HCT116 (cell line): ENCODE measurements around the gene NR5A2. TPM values are rescaled to one million over a fixed set of nuclear protein-coding genes. Genes with fewer than 3 reads are reported as not detected.

ENCODE experiments used
- ATAC-seq: fragments of 200-7000 bp; cut with Tn5 transposase; 2 replicates; pipeline ENCODE4 v1.9.1; 2020; ENCODE audit warnings: mild to moderate bottlenecking, moderate library complexity
- BruUV-seq: library from RNA; stranded (reverse); fragments of 400-500 nt; replicated peaks from 2 replicates; lab custom pipeline; 2021; lab: Mats Ljungman, UMichigan
- CTCF ChIA-PET: fragments of 300-600 bp; sonication (Branson Sonifier 250); formaldehyde crosslinking; loops from one replicate; lab custom pipeline; 2021; ENCODE audit warnings: antibody characterized with exemption; lab: Charles Lee
- POLR2A ChIA-PET: fragments of 300-600, 350-600 bp; sonication (Branson Sonifier 250); formaldehyde crosslinking; loops from one replicate; lab custom pipeline; 2021; ENCODE audit warnings: antibody characterized with exemption; lab: Charles Lee
- RAD21 ChIA-PET, 2 experiments: fragments of 300-600 bp; sonication (Branson Sonifier 250); formaldehyde crosslinking; loops; one replicate each; lab custom pipeline; 2023; ENCODE audit warnings: low total read pairs in 2 of 2; ENCODE audit not compliant: uncharacterized antibody in 2 of 2, unreplicated experiment in 2 of 2, low non-redundant PET in 1 of 2; lab: Charles Lee
- DNase-seq: peaks from one replicate; pipeline ENCODE4 v3.0.0-alpha.2; 2010; ENCODE audit warnings: low read depth, low spot score
- H2AFZ ChIP-seq: fragments of 200-600 bp; shearing (Covaris generic), sonication (generic); 2 replicates; pipeline ENCODE4 v1.6.1; 2017; ENCODE audit warnings: low read depth, mixed run types, mixed read lengths, antibody characterized with exemption, low read length; ENCODE audit not compliant: poor library complexity, severe bottlenecking
- H3K27ac ChIP-seq: 2 replicates; pipeline ENCODE4 v1.5.1; 2012; ENCODE audit warnings: low read depth, low read length
- H3K27me3 ChIP-seq: fragments of 200-600 bp; sonication (generic); 2 replicates; pipeline ENCODE4 v1.6.1; 2016; ENCODE audit warnings: mixed run types, low read length, mixed read lengths; ENCODE audit not compliant: insufficient read depth
- H3K36me3 ChIP-seq, 2 experiments: fragments of 200-500 bp in 1 of 2; fragments of 200-600 bp in 1 of 2; sonication (Bioruptor generic) in 1 of 2; sonication (generic) in 1 of 2; 2 replicates each; pipeline versions ENCODE4 v1.5.1 to v1.6.1; 2014 to 2016; ENCODE audit warnings: low read length in 2 of 2, inconsistent platforms in 1 of 2, mixed read lengths in 1 of 2, mixed run types in 1 of 2; ENCODE audit not compliant: insufficient read depth in 2 of 2, control insufficient read depth in 1 of 2
- H3K4me1 ChIP-seq, 2 experiments: fragments of 200-600 bp in 1 of 2; sonication (generic) in 1 of 2; 2 replicates each; pipeline versions ENCODE4 v1.5.1 to v1.6.1; 2012 to 2017; ENCODE audit warnings: low read length in 2 of 2, inconsistent platforms in 1 of 2, mild to moderate bottlenecking in 1 of 2, mixed read lengths in 1 of 2, mixed run types in 1 of 2, moderate library complexity in 1 of 2; ENCODE audit not compliant: insufficient read depth in 2 of 2, control insufficient read depth in 1 of 2
- H3K4me2 ChIP-seq: fragments of 200-600 bp; sonication (generic); 2 replicates; pipeline ENCODE4 v1.6.1; 2017; ENCODE audit warnings: mixed run types, low read length, mixed read lengths
- H3K4me3 ChIP-seq, 2 experiments: fragments of 200-600 bp in 1 of 2; sonication (generic) in 1 of 2; replicated peaks in 1 of 2; 2 replicates each; pipeline ENCODE4 v1.5.1; 2011 to 2016; ENCODE audit warnings: low read length in 2 of 2, control low read depth in 1 of 2, low read depth in 1 of 2, mild to moderate bottlenecking in 1 of 2, mixed read lengths in 1 of 2, mixed run types in 1 of 2
- H3K79me2 ChIP-seq: fragments of 200-600 bp; sonication (generic); 2 replicates; pipeline ENCODE4 v1.6.1; 2017; ENCODE audit warnings: mild to moderate bottlenecking, mixed run types, low read length, moderate library complexity, mixed read lengths; ENCODE audit not compliant: insufficient read depth
- H3K9ac ChIP-seq: fragments of 200-600 bp; sonication (generic); 2 replicates; pipeline ENCODE4 v1.6.1; 2016; ENCODE audit warnings: low read length, mixed read lengths
- H3K9me2 ChIP-seq: fragments of 200-600 bp; sonication (generic), shearing (Covaris generic); 2 replicates; pipeline ENCODE4 v1.6.1; 2017; ENCODE audit warnings: mixed run types, mild to moderate bottlenecking, moderate library complexity; ENCODE audit not compliant: insufficient read depth
- H3K9me3 ChIP-seq, 2 experiments: fragments of 200-500 bp in 1 of 2; fragments of 200-600 bp in 1 of 2; sonication (Bioruptor generic) in 1 of 2; sonication (generic) in 1 of 2; 2 replicates each; pipeline ENCODE4 v1.6.1; 2014 to 2017; ENCODE audit warnings: low read length in 2 of 2, mixed read lengths in 2 of 2, inconsistent platforms in 1 of 2, low read depth in 1 of 2, mild to moderate bottlenecking in 1 of 2, mixed run types in 1 of 2, moderate library complexity in 1 of 2; ENCODE audit not compliant: control insufficient read depth in 1 of 2, insufficient read depth in 1 of 2
- H4K20me1 ChIP-seq: fragments of 200-600 bp; sonication (generic), shearing (Covaris generic); 2 replicates; pipeline ENCODE4 v1.6.1; 2017; ENCODE audit warnings: mixed run types, mild to moderate bottlenecking, moderate library complexity; ENCODE audit not compliant: insufficient read depth
- CTCF ChIP-seq, 3 experiments: fragments of 200-600 bp in 1 of 3; sonication (generic) in 1 of 3; IDR thresholded peaks in 2 of 3; conservative IDR thresholded peaks in 1 of 3; 2 replicates each; pipeline ENCODE4 v1.5.1; 2012 to 2017; ENCODE audit warnings: low read depth in 2 of 3, low read length in 2 of 3, antibody characterized with exemption in 1 of 3, borderline replicate concordance in 1 of 3, control low read depth in 1 of 3, mild to moderate bottlenecking in 1 of 3, mixed read lengths in 1 of 3, mixed run types in 1 of 3, moderate library complexity in 1 of 3; ENCODE audit not compliant: insufficient read depth in 1 of 3
- POLR2AphosphoS5 ChIP-seq: IDR thresholded peaks from 2 replicates; pipeline ENCODE4 v1.6.1; 2011; ENCODE audit warnings: mild to moderate bottlenecking, low read depth, low read length, moderate library complexity
- SRF ChIP-seq: IDR thresholded peaks from 2 replicates; pipeline ENCODE4 v1.6.1; 2012; ENCODE audit warnings: low read depth
- YY1 ChIP-seq: IDR thresholded peaks from 2 replicates; pipeline ENCODE4 v1.6.1; 2011; ENCODE audit warnings: low read length, low read depth, moderate library complexity, mild to moderate bottlenecking; ENCODE audit not compliant: insufficient replicate concordance; ENCODE audit errors: extremely low read depth
- intact Hi-C: fragments of 100-400 bp; cut with micrococcal nuclease; formaldehyde crosslinking; loops from 2 replicates; pipeline ENCODE4 v1.10.0; 2022
- total RNA-seq: library from RNA; stranded (reverse); gene quantifications from one replicate; pipeline ENCODE4 v1.2.1, GENCODE V29; 2021; ENCODE audit not compliant: unreplicated experiment

NR5A2 gene
- total RNA-seq, 1 experiment from 2014 or later, result 0.91 TPM

- Histone ChIP-seq H3K27ac (no peak overlapping the region), H3K9ac (no peak overlapping the region), H3K9me3 (no peaks in the 10 kb centered on the region), H3K4me3 (no peak overlapping the region), H3K4me1 (no peaks in the 10 kb centered on the region), H2AFZ (no peak overlapping the region), H3K27me3 (no peaks in the 10 kb centered on the region), H3K79me2 (no peaks in the 10 kb centered on the region), H3K4me2 (no peak overlapping the region), H3K9me2 (no peaks in the 10 kb centered on the region), H4K20me1 (no peaks in the 10 kb centered on the region), H3K36me3 (no peaks in the 10 kb centered on the region)
- TF ChIP-seq CTCF (IDR thresholded peaks at IDR 0.05 in 2 of 3, conservative IDR thresholded peaks at IDR 0.05 in 1 of 3; ENCODE audit: borderline replicate concordance in 1 of 3, insufficient read depth in 1 of 3, low read depth in 2 of 3, low read length in 2 of 3) (no peak), POLR2AphosphoS5 (no peak), YY1 (no peak)
- intact Hi-C loops, result no loop called here
- ATAC-seq, result no peak
- CTCF ChIA-PET, result no interaction called here
- POLR2A ChIA-PET, result no interaction called here
- no TSS peak for BruUV-seq
- no peak for DNase-seq
- RAD21 ChIA-PET, result no interaction called here
Observed at GRCh38 chr1:200217703-200218102, 190.2 kb downstream of the NR5A2 start.

GRCh38 chr1:200221614-200222282 lies 194.2 kb downstream of the NR5A2 start:
- H3K4me1 ChIP-seq, result no peaks in the 10 kb centered on the region
- H4K20me1 ChIP-seq, result no peaks in the 10 kb centered on the region
- ATAC-seq, result no peak
- BruUV-seq, result no TSS peak
- no peak overlapping the region for H3K27ac ChIP-seq
- ChIA-PET RAD21 (no interaction called here), CTCF (no interaction called here), POLR2A (no interaction called here)
- H3K79me2 ChIP-seq, result no peaks in the 10 kb centered on the region
- H3K9me2 ChIP-seq, result no peaks in the 10 kb centered on the region
- no peak overlapping the region for H3K9ac ChIP-seq
- no peak for DNase-seq
- no peaks in the 10 kb centered on the region for H3K9me3 ChIP-seq
- TF ChIP-seq SRF, result no peak
- no peaks in the 10 kb centered on the region for H3K27me3 ChIP-seq
- H2AFZ ChIP-seq, result no peak overlapping the region
- intact Hi-C loops, result no loop called here
- H3K4me2 ChIP-seq, result no peak overlapping the region
- H3K4me3 ChIP-seq, result no peak overlapping the region
- H3K36me3 ChIP-seq, result no peaks in the 10 kb centered on the region
